Upper lobe of left lung (tissue), 4 donors: ENCODE results near the gene HVCN1.

Source experiments
- EP300 ChIP-seq, 4 donors: sonication (generic); formaldehyde crosslinking; IDR thresholded peaks; one replicate each; pipeline ENCODE4 v1.5.1; 2017; ENCODE audit warnings: antibody characterized with exemption in 4 of 4, control low read depth in 2 of 4
- POLR2A ChIP-seq, 4 donors: fragments of 450-650 bp; IDR thresholded peaks; one replicate each; pipeline ENCODE4 v1.5.1; 2016 to 2017; ENCODE audit warnings: antibody characterized with exemption in 4 of 4, mild to moderate bottlenecking in 2 of 4
- POLR2AphosphoS5 ChIP-seq, 2 donors: sonication (generic); formaldehyde crosslinking; IDR thresholded peaks; one replicate each; pipeline ENCODE4 v1.5.1; 2017; ENCODE audit warnings: antibody characterized with exemption in 2 of 2
- TF ChIP-seq, protein P1 (sequence below), 6 experiments: fragments of 450-650 bp in 4 of 6; fragments of 200-600 bp in 2 of 6; sonication (generic) in 2 of 6; IDR thresholded peaks; one replicate each; pipeline ENCODE4 v1.5.1; 2016 to 2019; ENCODE audit warnings: antibody characterized with exemption in 6 of 6

DNA sequence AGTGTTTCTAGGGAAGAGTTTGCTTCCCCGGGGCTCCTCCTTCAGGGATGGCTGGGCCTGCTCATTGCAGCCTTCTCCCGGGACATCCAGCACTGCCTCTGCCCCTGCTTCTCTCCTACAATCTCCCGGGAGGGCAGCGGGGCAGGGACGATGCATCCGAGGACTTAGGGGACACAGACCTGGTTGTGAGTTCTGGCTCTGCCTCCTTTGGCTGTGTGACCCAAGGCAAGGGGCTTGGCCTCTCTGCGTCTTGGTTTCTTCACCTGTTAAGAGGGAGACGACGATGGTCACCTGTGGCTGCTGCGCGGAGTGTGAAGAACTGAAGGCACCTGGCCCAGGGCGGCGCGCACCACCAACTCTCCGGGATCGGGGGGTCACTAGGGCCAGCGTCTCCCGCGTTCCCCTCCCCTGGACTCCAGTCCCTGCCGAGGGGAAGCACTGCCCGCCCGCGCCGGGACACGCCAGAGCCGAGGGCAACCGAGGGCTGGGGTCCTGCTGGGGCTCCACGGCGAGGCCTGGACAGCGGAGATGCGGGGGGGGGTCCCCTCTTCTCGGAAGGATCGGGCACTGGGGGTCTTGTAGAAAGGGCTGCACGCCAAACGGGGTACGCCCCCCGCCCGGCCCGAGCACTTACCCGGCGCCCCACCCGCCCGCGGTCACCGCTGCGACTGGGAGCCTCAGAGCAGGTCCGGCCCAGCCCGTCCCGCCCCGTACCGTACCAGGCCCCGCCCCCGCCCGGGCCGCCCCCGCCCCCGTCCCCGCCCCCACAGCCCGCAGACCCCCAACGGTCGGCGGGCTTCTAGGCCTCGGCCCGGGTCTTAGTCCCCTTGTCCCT is at the start of gene HVCN1:
- no peak for TF ChIP-seq POLR2AphosphoS5 (IDR thresholded peaks at IDR 0.05)
- TF ChIP-seq, protein P1, sequence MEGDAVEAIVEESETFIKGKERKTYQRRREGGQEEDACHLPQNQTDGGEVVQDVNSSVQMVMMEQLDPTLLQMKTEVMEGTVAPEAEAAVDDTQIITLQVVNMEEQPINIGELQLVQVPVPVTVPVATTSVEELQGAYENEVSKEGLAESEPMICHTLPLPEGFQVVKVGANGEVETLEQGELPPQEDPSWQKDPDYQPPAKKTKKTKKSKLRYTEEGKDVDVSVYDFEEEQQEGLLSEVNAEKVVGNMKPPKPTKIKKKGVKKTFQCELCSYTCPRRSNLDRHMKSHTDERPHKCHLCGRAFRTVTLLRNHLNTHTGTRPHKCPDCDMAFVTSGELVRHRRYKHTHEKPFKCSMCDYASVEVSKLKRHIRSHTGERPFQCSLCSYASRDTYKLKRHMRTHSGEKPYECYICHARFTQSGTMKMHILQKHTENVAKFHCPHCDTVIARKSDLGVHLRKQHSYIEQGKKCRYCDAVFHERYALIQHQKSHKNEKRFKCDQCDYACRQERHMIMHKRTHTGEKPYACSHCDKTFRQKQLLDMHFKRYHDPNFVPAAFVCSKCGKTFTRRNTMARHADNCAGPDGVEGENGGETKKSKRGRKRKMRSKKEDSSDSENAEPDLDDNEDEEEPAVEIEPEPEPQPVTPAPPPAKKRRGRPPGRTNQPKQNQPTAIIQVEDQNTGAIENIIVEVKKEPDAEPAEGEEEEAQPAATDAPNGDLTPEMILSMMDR (IDR thresholded peaks at IDR 0.05): no peak
- TF ChIP-seq EP300 (IDR thresholded peaks at IDR 0.05): no peak
- TF ChIP-seq POLR2A (IDR thresholded peaks at IDR 0.05): peak in 1 of 4 donors; percentile 39
